T-cell (primary cell): ENCODE results near the gene RAP1A. TPM values are rescaled to one million over a fixed set of nuclear protein-coding genes. Genes with fewer than 3 reads are reported as not detected.
A peak's percentile ranks its signal among the peaks of the same experiment; 100 is the strongest.

Source experiments
- ATAC-seq, 4 experiments: fragments of 200-7000 bp in 3 of 4; fragments of 150-1000 bp in 1 of 4; cut with Tn5 transposase; replicated peaks in 1 of 4; 1 replicate in 3 of 4; 2 replicates in 1 of 4; pipeline ENCODE4 v1.10.0; 2021; ENCODE audit warnings: moderate library complexity in 3 of 4, mild to moderate bottlenecking in 2 of 4, moderate number of reproducible peaks in 1 of 4
- CTCF ChIA-PET, 2 donors: fragments of 300-600 bp; sonication (Branson Sonifier 250); formaldehyde crosslinking; loops; one replicate each; lab custom pipeline; 2022; ENCODE audit warnings: antibody characterized with exemption in 2 of 2; lab: Charles Lee
- POLR2A ChIA-PET, 2 donors: fragments of 300-600 bp; sonication (Branson Sonifier 250); formaldehyde crosslinking; loops; one replicate each; lab custom pipeline; 2022; ENCODE audit warnings: antibody characterized with exemption in 2 of 2; lab: Charles Lee
- DNase-seq, 35 experiments: peaks; one replicate each; pipeline versions ENCODE4 v3.0.0 to v3.0.0-alpha.2; 2013 to 2023
- H3K27ac ChIP-seq: one replicate; pipeline ENCODE4 v1.5.1; 2013; ENCODE audit warnings: low read length
- H3K27me3 ChIP-seq, 2 experiments: replicated peaks in 1 of 2; 1 replicate in 1 of 2; 2 replicates in 1 of 2; pipeline versions ENCODE4 v1.6.1 to v1.7.0; 2013; ENCODE audit warnings: low read length in 1 of 2, mixed read lengths in 1 of 2; ENCODE audit not compliant: control insufficient read depth in 2 of 2, insufficient read depth in 2 of 2; ENCODE audit errors: extremely low read depth in 1 of 2
- H3K36me3 ChIP-seq, 2 donors: 1 replicate in 1 of 2; 2 replicates in 1 of 2; pipeline versions ENCODE4 v1.6.1 to v1.7.0; 2013; ENCODE audit warnings: low read length in 1 of 2; ENCODE audit not compliant: control insufficient read depth in 2 of 2, insufficient read depth in 1 of 2; ENCODE audit errors: extremely low read depth in 1 of 2
- H3K4me1 ChIP-seq, 2 experiments: 1 replicate in 1 of 2; 2 replicates in 1 of 2; pipeline versions ENCODE4 v1.6.1 to v1.7.0; 2013; ENCODE audit warnings: low read length in 2 of 2, mixed read lengths in 1 of 2; ENCODE audit not compliant: insufficient read depth in 2 of 2, control insufficient read depth in 1 of 2; ENCODE audit errors: extremely low read depth in 1 of 2
- H3K4me3 ChIP-seq, 2 donors: 1 replicate in 1 of 2; 2 replicates in 1 of 2; pipeline versions ENCODE4 v1.5.1 to v1.7.0; 2013; ENCODE audit warnings: mild to moderate bottlenecking in 2 of 2, low read length in 1 of 2, moderate library complexity in 1 of 2; ENCODE audit not compliant: control insufficient read depth in 1 of 2; ENCODE audit errors: extremely low read depth in 1 of 2
- H3K9me3 ChIP-seq: 2 replicates; pipeline ENCODE4 v1.7.0; 2013
- H3K27ac Mint-ChIP-seq, 2 donors: one replicate each; pipeline ENCODE4 v1.8.0; 2020 to 2021; ENCODE audit warnings: mild to moderate bottlenecking in 2 of 2, mixed read lengths in 2 of 2
- H3K27me3 Mint-ChIP-seq, 2 donors: one replicate each; pipeline ENCODE4 v1.8.0; 2021 to 2022; ENCODE audit warnings: mixed read lengths in 2 of 2
- H3K36me3 Mint-ChIP-seq: one replicate; pipeline ENCODE4 v1.8.0; 2021; ENCODE audit warnings: mixed read lengths
- H3K4me1 Mint-ChIP-seq, 3 donors: one replicate each; pipeline ENCODE4 v1.8.0; 2020 to 2022; ENCODE audit warnings: mixed read lengths in 3 of 3, mild to moderate bottlenecking in 1 of 3
- H3K4me3 Mint-ChIP-seq, 3 donors: one replicate each; pipeline ENCODE4 v1.8.0; 2020 to 2022; ENCODE audit warnings: mild to moderate bottlenecking in 3 of 3, mixed read lengths in 3 of 3, moderate library complexity in 3 of 3
- H3K9me3 Mint-ChIP-seq, 3 donors: one replicate each; pipeline ENCODE4 v1.8.0; 2020 to 2022; ENCODE audit warnings: mixed read lengths in 3 of 3
- WGBS: methylation state at CpG from one replicate; pipeline ENCODE4 v1.1.5; 2013; ENCODE audit warnings: missing lambda C conversion rate; ENCODE audit not compliant: insufficient coverage; 5-methylcytosine and 5-hydroxymethylcytosine counted together
- total RNA-seq, 35 experiments: library from RNA in 6 of 35; stranded (reverse) in 6 of 35; fragments of 120-200 nt in 1 of 35; gene quantifications; one replicate each; pipeline versions ENCODE4 v1.2.1 to v1.2.4 and lab custom pipeline; 2013 to 2026

Gene RAP1A
- total RNA-seq, 5 donors from 2014 or later (not counting 1 experiment from before 2014, with no cell fraction given), result 95.0 to 108 (median 103) TPM

- WGBS, result no CpG with 5 or more reads among the region's 1 CpG
- peaks cover 87 to 89% (median 89%) of the 10 kb centered on the region in 3 donors for H3K4me1 Mint-ChIP-seq
- Histone ChIP-seq H3K36me3 (no peaks in the 10 kb centered on the region), H3K9me3 (no peaks in the 10 kb centered on the region), H3K4me3 (no peak overlapping the region), H3K27me3 (no peaks in the 10 kb centered on the region), H3K27ac (peak overlapping the region; percentile 73), H3K4me1 (peaks cover 62 to 82% of the 10 kb centered on the region in 2 experiments)
- peak overlapping the region in 1 of 3 donors; percentile 67 for H3K4me3 Mint-ChIP-seq
- ChIA-PET CTCF (interaction anchor here in 1 of 2 donors (1.1 to 1.7 kb wide), 2 partner anchors 20 to 88 kb away, joined by 3 to 5 read pairs; no protein-coding TSS in a partner anchor), POLR2A (interaction anchor here (0.6 to 1.7 kb wide), 7 partner anchors 21 to 1747 kb away, joined by 3 to 6 read pairs (median 4); no protein-coding TSS in a partner anchor)
- no peaks in the 10 kb centered on the region for H3K27me3 Mint-ChIP-seq
- H3K9me3 Mint-ChIP-seq, result no peaks in the 10 kb centered on the region
- peak overlapping the region; percentile 88 to 94 for H3K27ac Mint-ChIP-seq
- DNase-seq (no peak), ATAC-seq (no peak)
- H3K36me3 Mint-ChIP-seq, result no peaks in the 10 kb centered on the region
Observed at GRCh38 chr1:111595807-111596206, 23.8 kb upstream of the RAP1A start.

GRCh38 chr1:111596499-111596898, 23.1 kb upstream of the RAP1A start:
- WGBS, result no CpG with 5 or more reads among the region's 1 CpG
- CTCF ChIA-PET, result interaction anchor here in 1 of 2 donors (1.1 to 1.7 kb wide), 2 partner anchors 19 to 89 kb away, joined by 3 to 5 read pairs; no protein-coding TSS in a partner anchor
- Mint-ChIP-seq H3K36me3 (no peaks in the 10 kb centered on the region), H3K4me3 (peak overlapping the region in 2 of 3 donors; percentile 47 to 67), H3K27ac (peak overlapping the region; percentile 88 to 89), H3K4me1 (peaks cover 90 to 96% (median 94%) of the 10 kb centered on the region in 3 donors), H3K9me3 (no peaks in the 10 kb centered on the region), H3K27me3 (no peaks in the 10 kb centered on the region)
- no peaks in the 10 kb centered on the region for H3K9me3 ChIP-seq
- peak overlapping the region; percentile 73 for H3K27ac ChIP-seq
- no peaks in the 10 kb centered on the region for H3K27me3 ChIP-seq
- peaks cover 64 to 86% of the 10 kb centered on the region in 2 experiments for H3K4me1 ChIP-seq
- ATAC-seq (peak; percentile 25 to 76 (median 34)), DNase-seq (peak; percentile 21 to 86 (median 71))
- POLR2A ChIA-PET, result interaction anchor here (0.6 to 1.7 kb wide), 4 partner anchors 20 to 91 kb away, joined by 3 to 5 read pairs (median 4); no protein-coding TSS in a partner anchor
- H3K4me3 ChIP-seq, result no peak overlapping the region
- H3K36me3 ChIP-seq, result no peaks in the 10 kb centered on the region

GRCh38 chr1:111597426-111597825, 22.2 kb upstream of the RAP1A start:
- no peaks in the 10 kb centered on the region for H3K9me3 ChIP-seq
- DNase-seq (no peak), ATAC-seq (no peak)
- no peak overlapping the region for H3K4me3 ChIP-seq
- Mint-ChIP-seq H3K27me3 (no peaks in the 10 kb centered on the region), H3K36me3 (no peaks in the 10 kb centered on the region), H3K4me1 (peaks cover 87 to 98% (median 95%) of the 10 kb centered on the region in 3 donors), H3K27ac (peak overlapping the region; percentile 88 to 91), H3K4me3 (peak overlapping the region in 1 of 3 donors; percentile 54), H3K9me3 (no peaks in the 10 kb centered on the region)
- WGBS, result no CpG with 5 or more reads among the region's 5 CpGs
- ChIA-PET CTCF (no interaction called here), POLR2A (no interaction called here)
- H3K27me3 ChIP-seq, result no peaks in the 10 kb centered on the region
- no peaks in the 10 kb centered on the region for H3K36me3 ChIP-seq
- peak overlapping the region; percentile 73 for H3K27ac ChIP-seq
- H3K4me1 ChIP-seq, result peaks cover 63 to 84% of the 10 kb centered on the region in 2 experiments

GRCh38 chr1:111598544-111598943, 21.0 kb upstream of the RAP1A start:
- peak in 26 of 35 experiments; percentile 5 to 59 (median 22) for DNase-seq
- H3K36me3 Mint-ChIP-seq, result no peaks in the 10 kb centered on the region
- Histone ChIP-seq H3K4me3 (peak overlapping the region in 1 of 2 donors; percentile 13), H3K27ac (peak overlapping the region; percentile 68), H3K27me3 (no peaks in the 10 kb centered on the region), H3K9me3 (no peaks in the 10 kb centered on the region), H3K36me3 (no peaks in the 10 kb centered on the region), H3K4me1 (peaks cover 66 to 83% of the 10 kb centered on the region in 2 experiments)
- ChIA-PET CTCF (interaction anchor here (0.6 to 2.5 kb wide), 3 partner anchors 18 to 945 kb away, joined by 3 to 5 read pairs (median 5); no protein-coding TSS in a partner anchor), POLR2A (interaction anchor here in 1 of 2 donors (0.6 to 0.9 kb wide), 2 partner anchors 18 to 21 kb away, joined by 3 read pairs; no protein-coding TSS in a partner anchor)
- 6% methylated on average over 3 of the region's 6 CpGs for WGBS
- peaks cover 87 to 99% (median 96%) of the 10 kb centered on the region in 3 donors for H3K4me1 Mint-ChIP-seq
- peak overlapping the region; percentile 89 to 91 for H3K27ac Mint-ChIP-seq
- peak overlapping the region; percentile 37 to 54 (median 48) for H3K4me3 Mint-ChIP-seq
- ATAC-seq, result peak; percentile 53 to 74 (median 70)
- no peaks in the 10 kb centered on the region for H3K27me3 Mint-ChIP-seq
- no peaks in the 10 kb centered on the region for H3K9me3 Mint-ChIP-seq

GRCh38 chr1:111599781-111600693, 19.6 kb upstream of the RAP1A start:
- Mint-ChIP-seq H3K4me3 (peak overlapping the region in 1 of 3 donors; percentile 50), H3K36me3 (no peaks in the 10 kb centered on the region), H3K27ac (peak overlapping the region; percentile 79 to 81), H3K4me1 (peaks cover 87 to 99% (median 96%) of the 10 kb centered on the region in 3 donors), H3K27me3 (no peaks in the 10 kb centered on the region), H3K9me3 (no peaks in the 10 kb centered on the region)
- ATAC-seq (no peak), DNase-seq (no peak)
- ChIA-PET POLR2A (interaction anchor here in 1 of 2 donors (0.6 kb wide), 1 partner anchor 118 kb away, joined by 3 read pairs; no protein-coding TSS in a partner anchor), CTCF (interaction anchor here in 1 of 2 donors (2.5 kb wide), 1 partner anchor 26 kb away, joined by 5 read pairs; no protein-coding TSS in a partner anchor)
- Histone ChIP-seq H3K4me1 (peaks cover 64 to 87% of the 10 kb centered on the region in 2 experiments), H3K4me3 (no peak overlapping the region), H3K27me3 (no peaks in the 10 kb centered on the region), H3K36me3 (no peaks in the 10 kb centered on the region), H3K9me3 (no peaks in the 10 kb centered on the region), H3K27ac (peak overlapping the region; percentile 26)
- WGBS, result 40% methylated on average over 1 of the region's 10 CpGs

- Mint-ChIP-seq H3K4me3 (peak overlapping the region in 1 of 3 donors; percentile 50), H3K4me1 (peaks cover 87 to 99% (median 96%) of the 10 kb centered on the region in 3 donors), H3K9me3 (no peaks in the 10 kb centered on the region), H3K27me3 (no peaks in the 10 kb centered on the region), H3K27ac (peak overlapping the region; percentile 81 to 87), H3K36me3 (no peaks in the 10 kb centered on the region)
- ChIA-PET CTCF (no interaction called here), POLR2A (no interaction called here)
- 44% methylated on average over 2 of the region's 6 CpGs for WGBS
- DNase-seq (no peak), ATAC-seq (no peak)
- Histone ChIP-seq H3K36me3 (no peaks in the 10 kb centered on the region), H3K4me3 (no peak overlapping the region), H3K27ac (peak overlapping the region; percentile 2), H3K9me3 (no peaks in the 10 kb centered on the region), H3K4me1 (peaks cover 64 to 88% of the 10 kb centered on the region in 2 experiments), H3K27me3 (no peaks in the 10 kb centered on the region)
Observed at GRCh38 chr1:111600886-111601386, 18.7 kb upstream of the RAP1A start.
